Measurements from ENCODE around the gene PLEKHA7.
"Not testable (repeated sequence)": the region's sequence is repeated elsewhere in the genome, so short reads cannot be mapped to it uniquely, and the experiment has no call there.

Gene PLEKHA7

GRCh38 chr11:17063171-17064002 is 49.2 kb upstream of the PLEKHA7 start (continued):
- TF ChIP-seq OSR1 (CRISPR knock-in tag; IDR thresholded peaks at IDR 0.05) (no peak), ZC3H10 (CRISPR knock-in tag; IDR thresholded peaks at IDR 0.05) (no peak)
- TF ChIP-seq, protein P1, sequence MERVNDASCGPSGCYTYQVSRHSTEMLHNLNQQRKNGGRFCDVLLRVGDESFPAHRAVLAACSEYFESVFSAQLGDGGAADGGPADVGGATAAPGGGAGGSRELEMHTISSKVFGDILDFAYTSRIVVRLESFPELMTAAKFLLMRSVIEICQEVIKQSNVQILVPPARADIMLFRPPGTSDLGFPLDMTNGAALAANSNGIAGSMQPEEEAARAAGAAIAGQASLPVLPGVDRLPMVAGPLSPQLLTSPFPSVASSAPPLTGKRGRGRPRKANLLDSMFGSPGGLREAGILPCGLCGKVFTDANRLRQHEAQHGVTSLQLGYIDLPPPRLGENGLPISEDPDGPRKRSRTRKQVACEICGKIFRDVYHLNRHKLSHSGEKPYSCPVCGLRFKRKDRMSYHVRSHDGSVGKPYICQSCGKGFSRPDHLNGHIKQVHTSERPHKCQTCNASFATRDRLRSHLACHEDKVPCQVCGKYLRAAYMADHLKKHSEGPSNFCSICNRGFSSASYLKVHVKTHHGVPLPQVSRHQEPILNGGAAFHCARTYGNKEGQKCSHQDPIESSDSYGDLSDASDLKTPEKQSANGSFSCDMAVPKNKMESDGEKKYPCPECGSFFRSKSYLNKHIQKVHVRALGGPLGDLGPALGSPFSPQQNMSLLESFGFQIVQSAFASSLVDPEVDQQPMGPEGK (CRISPR knock-in tag; IDR thresholded peaks at IDR 0.05; ENCODE audit: borderline replicate concordance) = no peak
- TF ChIP-seq, protein P2, sequence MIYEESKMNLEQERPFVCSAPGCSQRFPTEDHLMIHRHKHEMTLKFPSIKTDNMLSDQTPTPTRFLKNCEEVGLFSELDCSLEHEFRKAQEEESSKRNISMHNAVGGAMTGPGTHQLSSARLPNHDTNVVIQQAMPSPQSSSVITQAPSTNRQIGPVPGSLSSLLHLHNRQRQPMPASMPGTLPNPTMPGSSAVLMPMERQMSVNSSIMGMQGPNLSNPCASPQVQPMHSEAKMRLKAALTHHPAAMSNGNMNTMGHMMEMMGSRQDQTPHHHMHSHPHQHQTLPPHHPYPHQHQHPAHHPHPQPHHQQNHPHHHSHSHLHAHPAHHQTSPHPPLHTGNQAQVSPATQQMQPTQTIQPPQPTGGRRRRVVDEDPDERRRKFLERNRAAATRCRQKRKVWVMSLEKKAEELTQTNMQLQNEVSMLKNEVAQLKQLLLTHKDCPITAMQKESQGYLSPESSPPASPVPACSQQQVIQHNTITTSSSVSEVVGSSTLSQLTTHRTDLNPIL (CRISPR knock-in tag; IDR thresholded peaks at IDR 0.05; ENCODE audit: low read depth) = no peak

- ATAC-seq = not testable (repeated sequence)
These were observed 36.9 kb upstream of the PLEKHA7 start for GRCh38 chr11:17051146-17051545.

DNA sequence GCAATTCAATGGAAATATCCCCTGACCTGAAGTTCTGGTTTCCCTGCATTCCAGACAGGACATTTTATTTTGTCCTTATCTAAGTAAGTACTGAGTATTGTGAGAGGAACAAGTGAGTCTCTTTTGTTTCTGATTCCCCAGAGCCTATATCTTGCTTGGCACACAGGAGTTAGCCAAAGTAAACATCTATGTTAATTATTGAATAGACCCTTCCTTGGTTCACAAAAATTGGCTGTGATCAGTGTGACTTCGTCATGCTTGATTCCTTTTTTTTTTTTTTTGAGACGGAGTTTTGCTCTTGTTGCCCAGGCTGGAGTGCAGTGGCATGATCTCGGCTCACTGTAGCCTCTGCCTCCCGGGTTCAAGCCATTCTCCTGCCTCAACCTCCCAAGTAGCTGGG is 34.3 kb upstream of the PLEKHA7 start:
- not testable (repeated sequence) for ATAC-seq

- TF ChIP-seq ZNF8 (CRISPR knock-in tag; IDR thresholded peaks at IDR 0.05) (no peak), TOX (CRISPR knock-in tag; IDR thresholded peaks at IDR 0.05; ENCODE audit: borderline replicate concordance) (no peak), SNAI2 (CRISPR knock-in tag; IDR thresholded peaks at IDR 0.05) (no peak), GLIS3 (CRISPR knock-in tag; IDR thresholded peaks at IDR 0.05) (no peak), ESRRG (CRISPR knock-in tag; IDR thresholded peaks at IDR 0.05) (no peak), BACH2 (CRISPR knock-in tag; IDR thresholded peaks at IDR 0.05; ENCODE audit: borderline replicate concordance) (no peak), ZC3H10 (CRISPR knock-in tag; IDR thresholded peaks at IDR 0.05) (no peak), OSR1 (CRISPR knock-in tag; IDR thresholded peaks at IDR 0.05) (no peak)
- TF ChIP-seq, protein P1 (CRISPR knock-in tag; IDR thresholded peaks at IDR 0.05; ENCODE audit: borderline replicate concordance) = no peak
- TF ChIP-seq, protein P2 (CRISPR knock-in tag; IDR thresholded peaks at IDR 0.05; ENCODE audit: low read depth) = no peak
- no peak for ATAC-seq
These were observed 32.5 kb upstream of the PLEKHA7 start for GRCh38 chr11:17046690-17047089.

- ATAC-seq = no peak
- TF ChIP-seq ZFP30 (CRISPR knock-in tag; IDR thresholded peaks at IDR 0.05) = no peak
- TF ChIP-seq, protein P3, sequence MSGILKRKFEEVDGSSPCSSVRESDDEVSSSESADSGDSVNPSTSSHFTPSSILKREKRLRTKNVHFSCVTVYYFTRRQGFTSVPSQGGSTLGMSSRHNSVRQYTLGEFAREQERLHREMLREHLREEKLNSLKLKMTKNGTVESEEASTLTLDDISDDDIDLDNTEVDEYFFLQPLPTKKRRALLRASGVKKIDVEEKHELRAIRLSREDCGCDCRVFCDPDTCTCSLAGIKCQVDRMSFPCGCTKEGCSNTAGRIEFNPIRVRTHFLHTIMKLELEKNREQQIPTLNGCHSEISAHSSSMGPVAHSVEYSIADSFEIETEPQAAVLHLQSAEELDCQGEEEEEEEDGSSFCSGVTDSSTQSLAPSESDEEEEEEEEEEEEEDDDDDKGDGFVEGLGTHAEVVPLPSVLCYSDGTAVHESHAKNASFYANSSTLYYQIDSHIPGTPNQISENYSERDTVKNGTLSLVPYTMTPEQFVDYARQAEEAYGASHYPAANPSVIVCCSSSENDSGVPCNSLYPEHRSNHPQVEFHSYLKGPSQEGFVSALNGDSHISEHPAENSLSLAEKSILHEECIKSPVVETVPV (CRISPR knock-in tag; IDR thresholded peaks at IDR 0.05) = no peak
- no peak for TF ChIP-seq TOX (CRISPR knock-in tag; IDR thresholded peaks at IDR 0.05; ENCODE audit: borderline replicate concordance)
- TF ChIP-seq BACH2 (CRISPR knock-in tag; IDR thresholded peaks at IDR 0.05; ENCODE audit: borderline replicate concordance) = no peak
- no peak for TF ChIP-seq ISL1 (CRISPR knock-in tag; IDR thresholded peaks at IDR 0.05)
- TF ChIP-seq ZFP3 (CRISPR knock-in tag; IDR thresholded peaks at IDR 0.05) = no peak
- TF ChIP-seq CSDC2 (CRISPR knock-in tag; IDR thresholded peaks at IDR 0.05) = no peak
- no peak for TF ChIP-seq SNAI2 (CRISPR knock-in tag; IDR thresholded peaks at IDR 0.05)
- no peak for TF ChIP-seq ESRRG (CRISPR knock-in tag; IDR thresholded peaks at IDR 0.05)
These were observed 22.7 kb upstream of the PLEKHA7 start for GRCh38 chr11:17036666-17037658.

DNA sequence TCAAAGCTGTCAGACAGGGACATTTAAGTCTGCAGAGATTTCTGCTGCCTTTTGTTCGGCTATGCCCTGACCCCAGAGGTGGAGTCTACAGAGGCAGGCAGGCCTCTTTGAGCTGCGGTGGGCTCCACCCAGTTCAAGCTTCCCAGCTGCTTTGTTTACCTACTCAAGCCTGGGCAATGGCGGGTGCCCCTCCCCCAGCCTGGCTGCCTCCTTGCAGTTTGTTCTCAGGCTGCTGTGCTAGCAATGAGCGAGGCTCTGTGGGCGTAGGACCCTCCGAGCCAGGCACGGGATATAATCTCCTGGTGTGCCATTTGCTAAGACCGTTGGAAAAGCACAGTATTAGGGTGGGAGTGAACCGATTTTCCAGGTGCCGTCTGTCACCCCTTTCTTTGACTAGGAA is 19.8 kb upstream of the PLEKHA7 start:
- ATAC-seq = not testable (repeated sequence)

Measured in SK-N-SH treated with all-trans-retinoic acid at 6 μM for 48 hours (cell line).